ENCODE results near the gene FAM50B. TPM values are rescaled to one million over a fixed set of nuclear protein-coding genes. Genes with fewer than 3 reads are reported as not detected.

FAM50B gene
- total RNA-seq, 2 experiments from 2014 or later = not detected

GRCh38 chr6:3823671-3824070 is 25.5 kb upstream of the FAM50B start:
- BruUV-seq (replicated peaks) = no TSS peak
- Histone ChIP-seq H3K4me1 (ENCODE audit: insufficient read depth, low read length, poor library complexity, severe bottlenecking) (no peaks in the 10 kb centered on the region), H3K4me2 (ENCODE audit: low read length) (no peak overlapping the region), H3K9me2 (ENCODE audit: insufficient read depth, low read length) (no peaks in the 10 kb centered on the region), H3K27ac (ENCODE audit: low read depth, low read length, poor library complexity, severe bottlenecking) (no peak overlapping the region), H3K79me2 (ENCODE audit: insufficient read depth, low read depth, low read length) (no peaks in the 10 kb centered on the region), H3K36me3 (ENCODE audit: insufficient read depth, low read length) (no peaks in the 10 kb centered on the region), H3K9me3 (ENCODE audit: low read length) (no peaks in the 10 kb centered on the region), H3K4me3 (ENCODE audit: low read depth, low read length, poor library complexity, severe bottlenecking) (no peak overlapping the region), H4K20me1 (ENCODE audit: insufficient read depth, low read length) (no peaks in the 10 kb centered on the region), H2AFZ (ENCODE audit: low read length) (no peak overlapping the region)
- ChIA-PET POLR2A (no interaction called here), CTCF (ENCODE audit: unreplicated experiment) (no interaction called here)
- DNase-seq (ENCODE audit: low spot score) = no peak
- intact Hi-C loops (cut with micrococcal nuclease; ENCODE audit: unreplicated experiment) = no loop called here
- no peak for TF ChIP-seq CTCF (conservative IDR thresholded peaks at IDR 0.05; ENCODE audit: low read length)
- no peak for TF ChIP-seq EZH2phosphoT487 (IDR thresholded peaks at IDR 0.05; ENCODE audit: borderline replicate concordance, low read depth, low read length)

- TF ChIP-seq EZH2phosphoT487 (IDR thresholded peaks at IDR 0.05; ENCODE audit: borderline replicate concordance, low read depth, low read length) = no peak
- TF ChIP-seq CTCF (conservative IDR thresholded peaks at IDR 0.05; ENCODE audit: low read length) = no peak
- POLR2A ChIA-PET = no interaction called here
Measured at GRCh38 chr6:3825331-3825831, 23.8 kb upstream of the FAM50B start.

GRCh38 chr6:3825851-3826581 is 23.2 kb upstream of the FAM50B start:
- Histone ChIP-seq H3K36me3 (ENCODE audit: insufficient read depth, low read length) (no peaks in the 10 kb centered on the region), H3K9me2 (ENCODE audit: insufficient read depth, low read length) (no peaks in the 10 kb centered on the region), H3K4me3 (ENCODE audit: low read depth, low read length, poor library complexity, severe bottlenecking) (no peak overlapping the region), H3K9me3 (ENCODE audit: low read length) (no peaks in the 10 kb centered on the region), H3K27ac (ENCODE audit: low read depth, low read length, poor library complexity, severe bottlenecking) (no peak overlapping the region), H2AFZ (ENCODE audit: low read length) (no peak overlapping the region), H3K4me2 (ENCODE audit: low read length) (no peak overlapping the region), H3K4me1 (ENCODE audit: insufficient read depth, low read length, poor library complexity, severe bottlenecking) (no peaks in the 10 kb centered on the region), H4K20me1 (ENCODE audit: insufficient read depth, low read length) (no peaks in the 10 kb centered on the region), H3K79me2 (ENCODE audit: insufficient read depth, low read depth, low read length) (no peaks in the 10 kb centered on the region)
- ChIA-PET POLR2A (no interaction called here), CTCF (ENCODE audit: unreplicated experiment) (no interaction called here)
- BruUV-seq (replicated peaks) = no TSS peak
- TF ChIP-seq CTCF (conservative IDR thresholded peaks at IDR 0.05; ENCODE audit: low read length) (no peak), EZH2phosphoT487 (IDR thresholded peaks at IDR 0.05; ENCODE audit: borderline replicate concordance, low read depth, low read length) (no peak)
- no peak for DNase-seq (ENCODE audit: low spot score)
- intact Hi-C loops (cut with micrococcal nuclease; ENCODE audit: unreplicated experiment) = no loop called here

More at GRCh38 chr6:3825331-3825831, 23.8 kb upstream of the FAM50B start:
- Histone ChIP-seq H3K4me2 (ENCODE audit: low read length) (no peak overlapping the region), H3K4me3 (ENCODE audit: low read depth, low read length, poor library complexity, severe bottlenecking) (no peak overlapping the region), H2AFZ (ENCODE audit: low read length) (no peak overlapping the region), H3K9me2 (ENCODE audit: insufficient read depth, low read length) (no peaks in the 10 kb centered on the region), H3K27ac (ENCODE audit: low read depth, low read length, poor library complexity, severe bottlenecking) (no peak overlapping the region), H3K9me3 (ENCODE audit: low read length) (no peaks in the 10 kb centered on the region), H3K36me3 (ENCODE audit: insufficient read depth, low read length) (no peaks in the 10 kb centered on the region), H3K79me2 (ENCODE audit: insufficient read depth, low read depth, low read length) (no peaks in the 10 kb centered on the region), H3K4me1 (ENCODE audit: insufficient read depth, low read length, poor library complexity, severe bottlenecking) (no peaks in the 10 kb centered on the region), H4K20me1 (ENCODE audit: insufficient read depth, low read length) (no peaks in the 10 kb centered on the region)
- CTCF ChIA-PET (ENCODE audit: unreplicated experiment) = no interaction called here
- BruUV-seq (replicated peaks) = no TSS peak
- intact Hi-C loops (cut with micrococcal nuclease; ENCODE audit: unreplicated experiment) = no loop called here
- no peak for DNase-seq (ENCODE audit: low spot score)
